ENCODE results near the gene IRAK3.
"Not testable (repeated sequence)": the region's sequence is repeated elsewhere in the genome, so short reads cannot be mapped to it uniquely, and the experiment has no call there.

IRAK3 gene

DNA sequence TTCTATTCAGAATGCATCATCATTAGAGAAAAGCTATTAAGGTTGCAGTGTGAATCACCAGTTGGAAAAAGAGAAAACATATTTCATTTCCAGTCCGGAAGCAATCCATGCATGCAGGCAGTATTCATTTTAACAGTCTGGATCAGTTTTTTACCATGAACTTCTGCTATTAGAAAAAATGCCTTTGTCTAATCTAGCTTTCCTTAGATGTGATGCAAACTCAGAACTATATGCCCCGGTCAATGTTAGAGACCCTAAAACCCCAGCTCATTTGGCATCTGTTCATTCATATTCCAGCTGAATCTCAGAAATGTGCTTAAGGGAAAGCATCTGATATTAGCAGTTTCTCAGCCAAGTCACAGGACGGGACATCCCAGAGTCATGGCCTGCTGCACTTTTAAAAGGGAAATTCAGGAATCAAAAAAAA, 8.5 kb downstream of the IRAK3 start:
- no peak for DNase-seq
- in situ Hi-C loops (cut with HindIII; ENCODE audit: low pct_ligation_motif_present, low pct_unique_long_range_greater_than_20kb, low sequenced_read_pairs): no loop called here

DNA sequence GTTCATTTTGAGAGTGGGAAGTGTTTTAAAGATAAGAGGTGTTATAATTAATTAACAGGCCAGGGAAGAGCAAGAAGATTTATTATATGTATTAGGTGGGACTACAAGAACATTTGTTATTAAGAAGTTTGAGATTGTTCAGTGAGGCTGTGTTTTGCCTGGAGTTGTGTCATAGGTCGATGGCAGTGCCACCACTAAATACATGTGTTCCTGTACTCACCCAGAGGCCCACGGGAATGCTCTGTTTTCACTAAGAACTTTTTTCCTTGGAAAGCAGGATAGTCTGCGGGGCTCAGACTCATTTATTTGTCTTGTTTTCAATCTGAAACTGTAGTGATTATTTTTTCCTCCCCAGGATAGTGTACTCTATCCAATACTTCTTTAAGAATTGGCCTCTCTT, 10.1 kb downstream of the IRAK3 start:
- DNase-seq: no peak
- in situ Hi-C loops (cut with HindIII; ENCODE audit: low pct_ligation_motif_present, low pct_unique_long_range_greater_than_20kb, low sequenced_read_pairs): no loop called here

DNA sequence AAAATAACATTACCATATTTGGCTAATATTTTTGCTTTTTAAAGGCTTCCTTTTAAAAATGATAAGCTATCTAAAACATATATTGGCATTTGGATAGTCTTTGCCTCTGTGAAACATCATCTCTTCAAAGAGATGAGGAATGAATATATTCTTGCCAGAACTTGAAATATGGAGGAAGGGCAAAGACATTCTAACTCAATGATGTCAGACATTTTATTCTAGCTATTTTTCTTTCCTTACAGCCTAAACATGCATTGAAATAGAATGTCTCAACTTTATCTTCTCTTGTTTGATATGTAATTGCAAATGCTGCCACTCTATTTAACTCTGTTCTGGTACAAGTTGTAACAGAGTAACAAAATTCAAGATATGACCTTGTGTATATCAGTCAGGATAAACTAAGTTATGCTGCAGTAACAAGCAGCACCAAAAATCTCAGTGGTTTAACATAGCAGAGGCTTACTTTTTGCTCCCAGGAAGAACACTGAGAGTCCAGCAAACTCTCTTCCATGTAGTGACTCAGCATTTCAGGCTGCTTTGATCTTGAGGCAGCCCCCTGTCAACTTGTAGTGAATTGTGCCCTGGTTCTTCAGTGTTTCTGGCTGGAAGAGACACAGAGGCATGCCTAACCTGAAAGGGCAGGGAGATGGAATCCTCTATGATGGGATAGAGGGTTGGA, 11.0 kb downstream of the IRAK3 start:
- in situ Hi-C loops (cut with HindIII; ENCODE audit: low pct_ligation_motif_present, low pct_unique_long_range_greater_than_20kb, low sequenced_read_pairs): no loop called here
- no peak for DNase-seq

DNA sequence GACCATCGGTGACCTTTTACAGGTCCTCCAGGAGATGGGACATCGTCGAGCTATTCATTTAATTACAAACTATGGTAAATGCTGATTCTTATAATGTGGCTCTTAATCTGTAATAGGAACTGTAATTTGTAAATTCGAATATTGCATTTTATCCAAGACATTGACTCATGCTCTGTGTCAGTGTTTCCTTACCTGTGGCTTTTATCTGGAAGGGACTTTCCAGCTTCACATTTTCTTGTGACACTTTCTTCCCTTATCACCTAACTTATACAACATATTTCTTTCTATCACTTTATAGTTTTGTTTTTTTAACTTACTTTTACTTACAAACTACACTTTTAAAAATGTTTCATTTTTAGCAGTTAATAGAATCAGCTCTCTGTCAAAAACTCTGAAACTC, 14.8 kb downstream of the IRAK3 start:
- in situ Hi-C loops (cut with HindIII; ENCODE audit: low pct_ligation_motif_present, low pct_unique_long_range_greater_than_20kb, low sequenced_read_pairs): no loop called here
- DNase-seq: no peak

DNA sequence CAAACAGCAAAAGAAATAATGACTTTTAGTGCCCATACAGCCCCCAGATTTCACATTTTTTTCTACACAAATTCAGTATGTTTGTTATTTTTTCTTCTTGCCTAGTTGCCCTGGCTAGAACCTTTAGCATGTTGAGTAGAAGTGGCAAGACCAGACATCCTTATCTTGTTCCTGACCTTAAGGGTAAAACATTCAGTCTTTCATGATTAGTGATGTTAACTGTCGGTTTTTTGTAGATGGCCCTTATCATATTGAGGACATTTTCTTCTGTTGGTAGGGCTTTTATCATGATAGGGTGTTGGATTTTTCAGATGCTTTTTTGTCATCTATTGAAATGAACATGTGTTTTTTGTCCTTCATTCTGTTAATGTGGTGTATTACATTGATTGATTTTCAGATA, 17.1 kb downstream of the IRAK3 start:
- no peak for DNase-seq
- in situ Hi-C loops (cut with HindIII; ENCODE audit: low pct_ligation_motif_present, low pct_unique_long_range_greater_than_20kb, low sequenced_read_pairs): no loop called here

- in situ Hi-C loops (cut with HindIII; ENCODE audit: low pct_ligation_motif_present, low pct_unique_long_range_greater_than_20kb, low sequenced_read_pairs): no loop called here
- DNase-seq: no peak
These were observed 21.8 kb downstream of the IRAK3 start for GRCh38 chr12:66210840-66211239.

- DNase-seq; in situ Hi-C loops (cut with HindIII; ENCODE audit: low pct_ligation_motif_present, low pct_unique_long_range_greater_than_20kb, low sequenced_read_pairs): not testable (repeated sequence)
These were observed 22.6 kb downstream of the IRAK3 start for GRCh38 chr12:66211573-66211972.

GRCh38 chr12:66213011-66213410, 24.0 kb downstream of the IRAK3 start:
- in situ Hi-C loops (cut with HindIII; ENCODE audit: low pct_ligation_motif_present, low pct_unique_long_range_greater_than_20kb, low sequenced_read_pairs); DNase-seq: not testable (repeated sequence)

- in situ Hi-C loops (cut with HindIII; ENCODE audit: low pct_ligation_motif_present, low pct_unique_long_range_greater_than_20kb, low sequenced_read_pairs): no loop called here
- DNase-seq: no peak
These were observed 28.4 kb downstream of the IRAK3 start for GRCh38 chr12:66217342-66217917.

- in situ Hi-C loops (cut with HindIII; ENCODE audit: low pct_ligation_motif_present, low pct_unique_long_range_greater_than_20kb, low sequenced_read_pairs): no loop called here
- no peak for DNase-seq
These were observed 39.4 kb downstream of the IRAK3 start for GRCh38 chr12:66228462-66228861.

GRCh38 chr12:66232263-66232662, 43.2 kb downstream of the IRAK3 start:
- DNase-seq: no peak
- in situ Hi-C loops (cut with HindIII; ENCODE audit: low pct_ligation_motif_present, low pct_unique_long_range_greater_than_20kb, low sequenced_read_pairs): no loop called here

DNA sequence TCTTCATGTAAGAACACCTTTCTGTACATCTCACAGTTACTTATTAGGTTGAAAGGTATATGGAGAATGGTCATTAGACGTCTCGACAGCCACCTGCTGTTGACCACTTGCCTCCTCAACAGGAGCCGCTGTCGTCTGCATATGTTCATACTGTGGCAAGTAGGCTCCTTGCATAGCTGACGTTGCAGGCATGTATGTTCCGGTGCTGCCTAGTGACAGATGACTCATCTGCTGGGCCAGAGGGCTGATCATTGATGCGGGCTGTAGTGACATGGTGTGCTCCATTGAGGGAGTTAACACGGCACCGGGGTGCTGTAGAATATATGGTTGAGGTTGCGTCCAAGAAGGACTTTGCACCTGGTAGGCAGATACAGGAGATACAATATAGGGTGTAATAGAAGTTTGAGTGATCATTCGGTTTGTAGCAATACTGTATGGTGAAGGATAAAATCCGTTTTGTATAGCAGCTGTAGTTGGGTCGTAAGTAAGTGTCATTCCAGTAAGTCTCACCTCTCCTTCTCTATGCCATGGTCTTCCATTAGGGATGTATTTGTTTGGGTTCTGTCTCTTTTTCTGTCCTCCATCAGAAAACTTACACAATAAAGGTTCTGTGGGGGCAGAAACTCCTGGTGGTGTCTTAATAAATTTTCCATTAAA, 45.2 kb downstream of the IRAK3 start:
- DNase-seq: peak; percentile 53
- in situ Hi-C loops (cut with HindIII; ENCODE audit: low pct_ligation_motif_present, low pct_unique_long_range_greater_than_20kb, low sequenced_read_pairs): not testable (repeated sequence)

DNA sequence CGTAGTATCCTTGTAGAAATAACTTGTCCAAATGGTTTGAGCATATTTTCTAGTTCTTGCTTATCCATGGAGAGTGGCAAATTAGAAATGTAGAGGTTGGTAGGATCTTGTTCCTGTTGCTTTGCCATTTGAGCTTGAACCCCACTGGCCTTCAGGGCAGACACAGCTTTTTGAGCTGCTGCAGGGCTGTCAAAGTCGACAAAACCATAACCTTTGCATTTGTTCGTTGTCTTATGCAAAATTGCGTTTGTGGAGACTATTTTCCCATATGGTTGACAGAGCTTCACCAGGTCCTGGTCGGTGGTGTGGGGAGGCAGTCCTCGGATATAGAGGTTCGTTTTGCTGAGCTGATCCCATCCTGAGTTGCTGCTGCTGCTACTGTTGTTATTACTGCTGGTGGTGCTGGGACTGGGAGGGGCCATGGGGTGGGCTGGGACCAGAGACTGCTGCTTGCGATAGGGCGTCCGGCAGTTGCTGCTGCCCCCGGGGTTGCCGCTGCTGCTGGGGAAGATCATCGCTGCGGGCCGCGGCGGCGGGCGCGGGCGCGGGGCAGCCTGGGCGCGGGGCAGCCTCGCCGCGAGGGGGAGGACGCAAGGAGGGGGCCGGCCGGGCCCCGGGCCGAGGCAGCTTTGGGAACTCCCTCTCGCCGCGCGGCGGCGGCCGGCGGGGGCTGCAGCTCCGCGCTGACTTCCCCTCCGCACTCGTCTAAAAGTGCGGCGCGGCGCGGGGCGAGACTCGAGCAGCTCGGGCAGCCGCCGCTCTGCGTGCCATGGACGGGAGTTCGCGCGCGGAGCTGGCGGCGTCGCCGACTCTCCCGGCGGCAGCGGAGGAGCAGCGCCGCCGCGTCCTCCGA, 46.0 kb downstream of the IRAK3 start:
- in situ Hi-C loops (cut with HindIII; ENCODE audit: low pct_ligation_motif_present, low pct_unique_long_range_greater_than_20kb, low sequenced_read_pairs): not testable (repeated sequence)
- DNase-seq: peak; percentile 52

GRCh38 chr12:66235626-66236281, 46.7 kb downstream of the IRAK3 start:
- peak; percentile 50 for DNase-seq
- in situ Hi-C loops (cut with HindIII; ENCODE audit: low pct_ligation_motif_present, low pct_unique_long_range_greater_than_20kb, low sequenced_read_pairs): no loop called here

DNA sequence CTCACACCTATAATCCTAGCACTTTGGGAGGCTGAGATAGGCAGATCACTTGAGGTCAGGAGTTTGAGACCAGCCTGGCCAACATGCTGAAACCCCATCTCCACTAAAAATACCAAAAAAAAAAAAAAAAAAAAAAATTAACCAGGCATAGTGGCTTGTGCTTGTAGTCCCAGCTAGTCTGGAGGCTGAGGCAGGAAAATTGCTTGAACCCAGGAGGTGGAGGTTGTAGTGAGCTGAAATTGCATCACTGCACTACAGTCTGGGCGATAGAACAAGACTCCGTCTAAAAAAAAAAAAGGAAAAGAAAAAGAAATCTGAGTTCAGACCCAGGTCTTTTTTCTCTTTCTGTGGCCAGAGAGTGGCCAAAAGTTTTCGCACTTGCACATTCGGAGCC, 47.3 kb downstream of the IRAK3 start:
- in situ Hi-C loops (cut with HindIII; ENCODE audit: low pct_ligation_motif_present, low pct_unique_long_range_greater_than_20kb, low sequenced_read_pairs); DNase-seq: not testable (repeated sequence)

DNA sequence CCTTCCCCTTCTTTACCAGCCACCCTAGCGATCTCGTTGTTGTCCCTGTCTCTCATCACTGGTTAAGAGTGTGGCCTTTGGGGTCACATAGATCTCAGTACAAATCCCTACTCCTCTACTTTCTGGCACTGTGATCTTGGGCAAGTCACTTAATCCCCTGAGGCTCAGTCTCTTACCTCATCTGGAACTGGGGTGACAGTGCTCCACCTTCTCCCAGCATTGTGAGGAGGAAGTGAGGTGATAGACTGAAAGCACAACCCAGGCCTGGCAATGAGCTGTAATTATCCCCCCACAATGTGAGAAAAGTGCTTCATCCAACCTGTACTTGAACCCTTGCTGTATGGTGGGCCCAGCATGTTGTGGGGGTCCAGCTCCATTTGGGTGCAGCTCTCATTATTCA, 48.0 kb downstream of the IRAK3 start:
- in situ Hi-C loops (cut with HindIII; ENCODE audit: low pct_ligation_motif_present, low pct_unique_long_range_greater_than_20kb, low sequenced_read_pairs): no loop called here
- no peak for DNase-seq

- in situ Hi-C loops (cut with HindIII; ENCODE audit: low pct_ligation_motif_present, low pct_unique_long_range_greater_than_20kb, low sequenced_read_pairs): no loop called here
- DNase-seq: no peak
These were observed 48.6 kb downstream of the IRAK3 start for GRCh38 chr12:66237505-66238175.

DNA sequence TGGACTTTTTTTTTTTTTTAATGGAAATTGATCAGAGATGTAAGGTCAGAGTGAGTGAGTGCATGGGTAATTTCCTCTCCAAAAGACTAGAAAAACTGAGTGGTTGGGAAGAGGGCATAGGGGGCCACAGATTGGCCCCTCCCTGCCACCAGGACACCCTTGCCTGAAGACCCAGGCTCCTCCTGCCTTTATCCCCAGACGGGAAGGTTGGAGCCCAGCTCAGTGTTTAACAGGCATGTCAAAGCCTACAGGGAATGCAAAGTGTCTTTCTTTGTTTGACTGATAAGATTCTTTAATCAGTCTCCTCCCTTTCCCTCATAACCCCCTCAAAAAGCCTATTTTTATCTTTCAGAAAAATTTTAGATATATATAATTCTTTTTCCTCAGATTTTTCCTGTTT, 50.3 kb downstream of the IRAK3 start:
- no peak for DNase-seq
- in situ Hi-C loops (cut with HindIII; ENCODE audit: low pct_ligation_motif_present, low pct_unique_long_range_greater_than_20kb, low sequenced_read_pairs): no loop called here

Data from ACHN (cell line).